OCI-LY1 (cell line): ENCODE measurements around the gene KRTAP5-3.

Experiments
- EZH2 ChIP-seq: fragments of 200-600 bp; sonication (generic), shearing (Covaris generic); IDR thresholded peaks from 2 replicates; pipeline ENCODE4 v1.8.0; 2017; ENCODE audit warnings: borderline replicate concordance, mixed run types, mild to moderate bottlenecking, antibody characterized with exemption, low read length, moderate library complexity, mixed read lengths
- TF ChIP-seq, protein P1 (sequence below): fragments of 200-600 bp; sonication (generic), shearing (Covaris generic); IDR thresholded peaks from 2 replicates; pipeline ENCODE4 v1.5.1; 2017; ENCODE audit warnings: mild to moderate bottlenecking, antibody characterized with exemption, low read length, moderate library complexity, mixed read lengths

GRCh38 chr11:1636291-1636950, 28.2 kb upstream of the KRTAP5-3 start:
- TF ChIP-seq, protein P1, sequence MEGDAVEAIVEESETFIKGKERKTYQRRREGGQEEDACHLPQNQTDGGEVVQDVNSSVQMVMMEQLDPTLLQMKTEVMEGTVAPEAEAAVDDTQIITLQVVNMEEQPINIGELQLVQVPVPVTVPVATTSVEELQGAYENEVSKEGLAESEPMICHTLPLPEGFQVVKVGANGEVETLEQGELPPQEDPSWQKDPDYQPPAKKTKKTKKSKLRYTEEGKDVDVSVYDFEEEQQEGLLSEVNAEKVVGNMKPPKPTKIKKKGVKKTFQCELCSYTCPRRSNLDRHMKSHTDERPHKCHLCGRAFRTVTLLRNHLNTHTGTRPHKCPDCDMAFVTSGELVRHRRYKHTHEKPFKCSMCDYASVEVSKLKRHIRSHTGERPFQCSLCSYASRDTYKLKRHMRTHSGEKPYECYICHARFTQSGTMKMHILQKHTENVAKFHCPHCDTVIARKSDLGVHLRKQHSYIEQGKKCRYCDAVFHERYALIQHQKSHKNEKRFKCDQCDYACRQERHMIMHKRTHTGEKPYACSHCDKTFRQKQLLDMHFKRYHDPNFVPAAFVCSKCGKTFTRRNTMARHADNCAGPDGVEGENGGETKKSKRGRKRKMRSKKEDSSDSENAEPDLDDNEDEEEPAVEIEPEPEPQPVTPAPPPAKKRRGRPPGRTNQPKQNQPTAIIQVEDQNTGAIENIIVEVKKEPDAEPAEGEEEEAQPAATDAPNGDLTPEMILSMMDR, result no peak
- no peak for TF ChIP-seq EZH2
